OCI-LY1 (cell line): Measurements from ENCODE around the gene ANKMY1.

ENCODE experiments used
- H2AFZ ChIP-seq: fragments of 200-600 bp; sonication (generic), shearing (Covaris generic); 2 replicates; pipeline ENCODE4 v1.6.0; 2014; ENCODE audit warnings: antibody characterized with exemption, mild to moderate bottlenecking, low read length
- H3F3A ChIP-seq: fragments of 200-600 bp; sonication (generic), shearing (Covaris generic); 2 replicates; pipeline ENCODE4 v1.6.0; 2014; ENCODE audit warnings: mild to moderate bottlenecking, antibody characterized with exemption, low read length, moderate library complexity; ENCODE audit not compliant: insufficient read depth
- H3K27ac ChIP-seq: fragments of 200-600 bp; sonication (generic); 2 replicates; pipeline ENCODE4 v1.5.1; 2014; ENCODE audit warnings: low read length, mixed run types, mild to moderate bottlenecking, low read depth; ENCODE audit not compliant: poor library complexity, severe bottlenecking
- H3K27me3 ChIP-seq: fragments of 200-600 bp; sonication (generic); 2 replicates; pipeline ENCODE4 v1.6.0; 2014; ENCODE audit warnings: antibody characterized with exemption, mild to moderate bottlenecking, low read length, moderate library complexity; ENCODE audit not compliant: insufficient read depth
- H3K36me3 ChIP-seq: fragments of 200-600 bp; sonication (generic); 2 replicates; pipeline ENCODE4 v1.6.1; 2014; ENCODE audit warnings: mild to moderate bottlenecking, antibody characterized with exemption, low read length, moderate library complexity, mixed read lengths; ENCODE audit not compliant: insufficient read depth
- H3K4me1 ChIP-seq: fragments of 200-600 bp; sonication (generic); 2 replicates; pipeline ENCODE4 v1.5.1; 2014; ENCODE audit warnings: mild to moderate bottlenecking, low read length, moderate library complexity; ENCODE audit not compliant: insufficient read depth, severe bottlenecking
- H3K4me2 ChIP-seq: fragments of 200-600 bp; sonication (generic), shearing (Covaris generic); 2 replicates; pipeline ENCODE4 v1.6.1; 2014; ENCODE audit warnings: low read length
- H3K4me3 ChIP-seq: fragments of 200-600 bp; sonication (generic); 2 replicates; pipeline ENCODE4 v1.5.1; 2014; ENCODE audit warnings: low read length, low read depth, mild to moderate bottlenecking, mixed read lengths; ENCODE audit not compliant: poor library complexity, severe bottlenecking
- H3K79me2 ChIP-seq: fragments of 200-600 bp; shearing (Covaris generic); 2 replicates; pipeline ENCODE4 v1.6.1; 2016; ENCODE audit warnings: mixed run types, low read length, mixed read lengths; ENCODE audit not compliant: insufficient read depth
- H3K9ac ChIP-seq: fragments of 200-600 bp; sonication (generic), shearing (Covaris generic); 2 replicates; pipeline ENCODE4 v1.6.1; 2014; ENCODE audit warnings: mild to moderate bottlenecking, low read length, mixed read lengths
- H3K9me2 ChIP-seq: fragments of 200-600 bp; sonication (generic), shearing (Covaris generic); 2 replicates; pipeline ENCODE4 v1.6.1; 2014; ENCODE audit warnings: low read depth, mild to moderate bottlenecking, low read length, mixed read lengths
- H3K9me3 ChIP-seq: fragments of 200-600 bp; shearing (Covaris generic); 2 replicates; pipeline ENCODE4 v1.6.1; 2014; ENCODE audit warnings: low read length, mixed read lengths
- H4K20me1 ChIP-seq: fragments of 200-600 bp; sonication (generic), shearing (Covaris generic); 2 replicates; pipeline ENCODE4 v1.6.0; 2016; ENCODE audit warnings: mild to moderate bottlenecking, low read length; ENCODE audit not compliant: insufficient read depth
- CTCF ChIP-seq: fragments of 200-600 bp; sonication (generic), shearing (Covaris generic); IDR thresholded peaks from 2 replicates; pipeline ENCODE4 v1.5.1; 2017; ENCODE audit warnings: mild to moderate bottlenecking, antibody characterized with exemption, low read length, moderate library complexity, mixed read lengths
- EZH2 ChIP-seq: fragments of 200-600 bp; sonication (generic), shearing (Covaris generic); IDR thresholded peaks from 2 replicates; pipeline ENCODE4 v1.8.0; 2017; ENCODE audit warnings: borderline replicate concordance, mixed run types, mild to moderate bottlenecking, antibody characterized with exemption, low read length, moderate library complexity, mixed read lengths

Gene ANKMY1

GRCh38 chr2:240462707-240463273, 95.0 kb downstream of the ANKMY1 start:
- Histone ChIP-seq H3K9me3 (no peaks in the 10 kb centered on the region), H2AFZ (no peak overlapping the region), H3K4me1 (no peaks in the 10 kb centered on the region), H3F3A (no peaks in the 10 kb centered on the region), H3K79me2 (no peaks in the 10 kb centered on the region), H3K9me2 (no peaks in the 10 kb centered on the region), H3K4me2 (no peak overlapping the region), H3K27ac (no peak overlapping the region), H3K9ac (no peak overlapping the region), H4K20me1 (no peaks in the 10 kb centered on the region), H3K27me3 (no peaks in the 10 kb centered on the region), H3K36me3 (no peaks in the 10 kb centered on the region), H3K4me3 (no peak overlapping the region)
- TF ChIP-seq EZH2 (no peak), CTCF (no peak)

GRCh38 chr2:240462073-240462706, 95.6 kb downstream of the ANKMY1 start:
- Histone ChIP-seq H3K4me3 (no peak overlapping the region), H3K4me2 (no peak overlapping the region), H3K27me3 (no peaks in the 10 kb centered on the region), H3K9me3 (no peaks in the 10 kb centered on the region), H3K79me2 (no peaks in the 10 kb centered on the region), H3K27ac (no peak overlapping the region), H3K9ac (no peak overlapping the region), H3K9me2 (no peaks in the 10 kb centered on the region), H3K36me3 (no peaks in the 10 kb centered on the region), H3K4me1 (no peaks in the 10 kb centered on the region), H3F3A (no peaks in the 10 kb centered on the region), H2AFZ (no peak overlapping the region), H4K20me1 (no peaks in the 10 kb centered on the region)
- no peak for TF ChIP-seq CTCF

DNA sequence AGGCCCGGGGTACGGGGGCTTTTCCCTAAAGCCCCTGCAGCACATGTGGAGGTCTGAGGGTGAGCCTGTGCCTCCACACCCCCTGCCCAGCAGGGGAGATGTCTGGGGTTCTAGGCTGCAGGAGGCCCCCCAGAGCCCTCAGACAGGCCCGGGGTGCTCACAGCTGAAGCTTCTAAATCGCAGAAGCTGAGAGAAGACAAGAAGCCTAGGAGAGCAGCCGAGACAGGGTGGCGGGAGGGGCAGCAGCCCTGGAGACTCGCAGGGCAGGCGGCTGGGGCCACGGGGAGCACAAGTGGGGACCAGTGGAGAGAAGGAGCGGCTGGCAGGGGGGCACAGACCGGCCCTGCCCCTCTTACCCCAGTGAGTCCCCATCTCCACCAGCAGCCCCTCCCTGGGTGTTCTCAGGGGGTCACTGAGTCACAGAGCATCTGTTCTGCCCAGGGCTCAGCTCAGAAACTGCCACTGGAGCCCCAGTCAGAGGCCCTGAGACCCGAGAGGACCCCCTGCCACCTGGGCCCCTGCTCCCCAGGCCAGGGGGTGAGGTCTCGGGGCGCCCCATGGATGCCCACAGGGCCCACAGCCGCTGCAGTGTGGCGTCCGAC, 96.2 kb downstream of the ANKMY1 start:
- no peaks in the 10 kb centered on the region for H3F3A ChIP-seq
- H3K9me2 ChIP-seq, result no peaks in the 10 kb centered on the region
- H3K79me2 ChIP-seq, result no peaks in the 10 kb centered on the region
- H3K27me3 ChIP-seq, result no peaks in the 10 kb centered on the region
- H3K36me3 ChIP-seq, result no peaks in the 10 kb centered on the region
- H3K9me3 ChIP-seq, result no peaks in the 10 kb centered on the region
- TF ChIP-seq EZH2 (no peak), CTCF (no peak)
- no peaks in the 10 kb centered on the region for H4K20me1 ChIP-seq
- no peak overlapping the region for H3K4me3 ChIP-seq
- H3K4me1 ChIP-seq, result no peaks in the 10 kb centered on the region
- H2AFZ ChIP-seq, result no peak overlapping the region
- H3K9ac ChIP-seq, result no peak overlapping the region
- no peak overlapping the region for H3K4me2 ChIP-seq
- H3K27ac ChIP-seq, result no peak overlapping the region
